Astrocyte (in vitro differentiated cells and primary cell): ENCODE results near the gene DENND4C.

Experiments
- EZH2 ChIP-seq: IDR thresholded peaks from 2 replicates; pipeline ENCODE4 v1.6.1; 2012; ENCODE audit warnings: mild to moderate bottlenecking, low read length, inconsistent platforms; ENCODE audit not compliant: insufficient read depth
- TF ChIP-seq, protein P1 (sequence below): IDR thresholded peaks from 2 replicates; pipeline ENCODE4 v1.5.1; 2011; ENCODE audit warnings: low read depth, mild to moderate bottlenecking, inconsistent platforms, low read length, moderate library complexity; ENCODE audit not compliant: insufficient read depth

DNA sequence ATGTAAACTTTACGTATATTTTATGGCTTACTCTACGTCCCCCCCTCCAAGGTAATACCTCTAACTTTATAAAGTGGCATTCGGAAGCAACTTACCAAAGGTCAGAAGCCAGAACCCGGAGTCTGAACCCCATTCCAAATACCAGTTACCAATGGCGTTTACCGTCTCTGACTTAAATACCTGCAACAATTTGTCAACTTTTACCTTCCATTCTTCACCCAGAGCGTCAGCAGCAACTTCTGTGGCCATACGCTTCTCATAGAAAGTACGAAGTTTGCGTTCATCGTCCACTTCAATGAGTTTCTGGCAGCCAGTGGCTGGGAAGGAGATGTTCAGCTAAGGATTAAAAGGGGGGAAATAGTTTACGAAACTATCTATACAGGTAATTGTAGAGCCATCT, 148.8 kb downstream of the DENND4C start:
- TF ChIP-seq, protein P1, sequence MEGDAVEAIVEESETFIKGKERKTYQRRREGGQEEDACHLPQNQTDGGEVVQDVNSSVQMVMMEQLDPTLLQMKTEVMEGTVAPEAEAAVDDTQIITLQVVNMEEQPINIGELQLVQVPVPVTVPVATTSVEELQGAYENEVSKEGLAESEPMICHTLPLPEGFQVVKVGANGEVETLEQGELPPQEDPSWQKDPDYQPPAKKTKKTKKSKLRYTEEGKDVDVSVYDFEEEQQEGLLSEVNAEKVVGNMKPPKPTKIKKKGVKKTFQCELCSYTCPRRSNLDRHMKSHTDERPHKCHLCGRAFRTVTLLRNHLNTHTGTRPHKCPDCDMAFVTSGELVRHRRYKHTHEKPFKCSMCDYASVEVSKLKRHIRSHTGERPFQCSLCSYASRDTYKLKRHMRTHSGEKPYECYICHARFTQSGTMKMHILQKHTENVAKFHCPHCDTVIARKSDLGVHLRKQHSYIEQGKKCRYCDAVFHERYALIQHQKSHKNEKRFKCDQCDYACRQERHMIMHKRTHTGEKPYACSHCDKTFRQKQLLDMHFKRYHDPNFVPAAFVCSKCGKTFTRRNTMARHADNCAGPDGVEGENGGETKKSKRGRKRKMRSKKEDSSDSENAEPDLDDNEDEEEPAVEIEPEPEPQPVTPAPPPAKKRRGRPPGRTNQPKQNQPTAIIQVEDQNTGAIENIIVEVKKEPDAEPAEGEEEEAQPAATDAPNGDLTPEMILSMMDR, result no peak
- TF ChIP-seq EZH2, result no peak
